ENCODE results near the gene ABHD4. TPM values are rescaled to one million over a fixed set of nuclear protein-coding genes. Genes with fewer than 3 reads are reported as not detected.

ABHD4 gene
- total RNA-seq, 2 experiments from 2014 or later = 16.7 to 20.7 TPM

- peaks cover 2% of the 10 kb centered on the region for H3K27me3 Mint-ChIP-seq
- DNase-seq = peak; percentile 64
- ChIA-PET POLR2A (interaction anchor here (0.9 to 26.6 kb wide), 39 partner anchors 9 to 832 kb away, joined by 3 to 1110 read pairs (median 9); partner anchors contain the start of genes ABHD4, DAD1, LRP10 and OXA1L), CTCF (interaction anchor here (0.6 to 8.4 kb wide), 45 partner anchors 7 to 832 kb away, joined by 3 to 593 read pairs (median 6); partner anchors contain the start of genes ABHD4, DAD1, OXA1L and SLC7A7)
- H3K9me3 Mint-ChIP-seq = no peaks in the 10 kb centered on the region
- H3K4me3 Mint-ChIP-seq = peak overlapping the region; percentile 76
- H3K4me1 Mint-ChIP-seq = peaks cover 90% of the 10 kb centered on the region
- H3K27ac Mint-ChIP-seq = peak overlapping the region; percentile 95
- H3K36me3 Mint-ChIP-seq (ENCODE audit: low read depth) = peaks cover 45% of the 10 kb centered on the region
Observed at GRCh38 chr14:22555384-22556011, 42.6 kb upstream of the ABHD4 start.

- peak; percentile 99 for DNase-seq
- CTCF ChIA-PET = interaction anchor here (0.6 to 8.4 kb wide), 65 partner anchors 8 to 833 kb away, joined by 3 to 593 read pairs (median 5); partner anchors contain the start of genes ABHD4, DAD1, OXA1L and REM2
- peaks cover 2% of the 10 kb centered on the region for H3K27me3 Mint-ChIP-seq
- H3K36me3 Mint-ChIP-seq (ENCODE audit: low read depth) = peaks cover 36% of the 10 kb centered on the region
- POLR2A ChIA-PET = interaction anchor here (0.6 to 26.6 kb wide), 49 partner anchors 9 to 833 kb away, joined by 3 to 1110 read pairs (median 7); partner anchors contain the start of genes ABHD4, DAD1, LRP10 and OR6J1
- H3K27ac Mint-ChIP-seq = peak overlapping the region; percentile 95
- peaks cover 90% of the 10 kb centered on the region for H3K4me1 Mint-ChIP-seq
- H3K4me3 Mint-ChIP-seq = peak overlapping the region; percentile 76
- H3K9me3 Mint-ChIP-seq = no peaks in the 10 kb centered on the region
Observed at GRCh38 chr14:22556021-22556989, 41.8 kb upstream of the ABHD4 start.

GRCh38 chr14:22556990-22557623 lies 41.0 kb upstream of the ABHD4 start:
- Mint-ChIP-seq H3K9me3 (no peaks in the 10 kb centered on the region), H3K4me3 (peak overlapping the region; percentile 76), H3K27ac (peak overlapping the region; percentile 95), H3K4me1 (peaks cover 90% of the 10 kb centered on the region), H3K27me3 (peaks cover 2% of the 10 kb centered on the region), H3K36me3 (ENCODE audit: low read depth) (peaks cover 28% of the 10 kb centered on the region)
- peak; percentile 90 for DNase-seq
- ChIA-PET CTCF (interaction anchor here (0.6 to 8.4 kb wide), 53 partner anchors 12 to 834 kb away, joined by 3 to 593 read pairs (median 6); partner anchors contain the start of genes ABHD4, DAD1, OXA1L and REM2), POLR2A (interaction anchor here (0.6 to 26.6 kb wide), 37 partner anchors 8 to 834 kb away, joined by 3 to 1110 read pairs (median 9); partner anchors contain the start of genes ABHD4, DAD1, LRP10 and OR6J1)

GRCh38 chr14:22557846-22558220 lies 40.3 kb upstream of the ABHD4 start:
- DNase-seq = no peak
- H3K36me3 Mint-ChIP-seq (ENCODE audit: low read depth) = peaks cover 24% of the 10 kb centered on the region
- H3K9me3 Mint-ChIP-seq = no peaks in the 10 kb centered on the region
- peak overlapping the region; percentile 76 for H3K4me3 Mint-ChIP-seq
- peaks cover 90% of the 10 kb centered on the region for H3K4me1 Mint-ChIP-seq
- POLR2A ChIA-PET = interaction anchor here (0.7 to 26.6 kb wide), 15 partner anchors 4 to 644 kb away, joined by 3 to 1110 read pairs (median 3); partner anchors contain the start of genes ACIN1, C14orf119 and DAD1
- CTCF ChIA-PET = interaction anchor here (0.6 to 8.4 kb wide), 17 partner anchors 8 to 640 kb away, joined by 3 to 593 read pairs (median 3); partner anchors contain the start of genes DAD1 and MRPL52
- peaks cover 2% of the 10 kb centered on the region for H3K27me3 Mint-ChIP-seq
- peak overlapping the region; percentile 95 for H3K27ac Mint-ChIP-seq

- H3K4me1 Mint-ChIP-seq = peaks cover 89% of the 10 kb centered on the region
- peaks cover 2% of the 10 kb centered on the region for H3K27me3 Mint-ChIP-seq
- DNase-seq = peak; percentile 81
- H3K36me3 Mint-ChIP-seq (ENCODE audit: low read depth) = peaks cover 21% of the 10 kb centered on the region
- ChIA-PET CTCF (interaction anchor here (0.6 to 8.4 kb wide), 19 partner anchors 9 to 641 kb away, joined by 3 to 593 read pairs (median 3); partner anchors contain the start of genes DAD1 and MRPL52), POLR2A (interaction anchor here (0.7 to 26.6 kb wide), 14 partner anchors 5 to 644 kb away, joined by 3 to 1110 read pairs (median 3); partner anchors contain the start of genes ACIN1, C14orf119 and DAD1)
- peak overlapping the region; percentile 95 for H3K27ac Mint-ChIP-seq
- H3K9me3 Mint-ChIP-seq = no peaks in the 10 kb centered on the region
- peak overlapping the region; percentile 76 for H3K4me3 Mint-ChIP-seq
Observed at GRCh38 chr14:22558221-22558913, 39.7 kb upstream of the ABHD4 start.

- ChIA-PET CTCF (interaction anchor here (0.8 to 8.4 kb wide), 7 partner anchors 10 to 292 kb away, joined by 3 to 593 read pairs (median 4); partner anchors contain the start of gene DAD1), POLR2A (interaction anchor here (2.5 to 26.6 kb wide), 6 partner anchors 6 to 560 kb away, joined by 6 to 1110 read pairs (median 541); partner anchors contain the start of gene DAD1)
- Mint-ChIP-seq H3K27ac (peak overlapping the region; percentile 95), H3K4me3 (peak overlapping the region; percentile 76), H3K4me1 (peaks cover 90% of the 10 kb centered on the region), H3K36me3 (ENCODE audit: low read depth) (peaks cover 21% of the 10 kb centered on the region), H3K27me3 (peaks cover 2% of the 10 kb centered on the region), H3K9me3 (no peaks in the 10 kb centered on the region)
- no peak for DNase-seq
Observed at GRCh38 chr14:22559041-22559440, 39.1 kb upstream of the ABHD4 start.

GRCh38 chr14:22560662-22561365 lies 37.3 kb upstream of the ABHD4 start:
- Mint-ChIP-seq H3K9me3 (no peaks in the 10 kb centered on the region), H3K4me1 (peaks cover 93% of the 10 kb centered on the region), H3K4me3 (peak overlapping the region; percentile 68), H3K27me3 (peaks cover 2% of the 10 kb centered on the region), H3K27ac (peak overlapping the region; percentile 95), H3K36me3 (ENCODE audit: low read depth) (peaks cover 34% of the 10 kb centered on the region)
- POLR2A ChIA-PET = interaction anchor here (0.8 to 26.6 kb wide), 19 partner anchors 5 to 714 kb away, joined by 3 to 1110 read pairs (median 4); partner anchors contain the start of genes DAD1 and OXA1L
- CTCF ChIA-PET = interaction anchor here (0.7 to 8.4 kb wide), 11 partner anchors 8 to 582 kb away, joined by 3 to 593 read pairs (median 4); partner anchors contain the start of gene DAD1
- no peak for DNase-seq

- ChIA-PET CTCF (interaction anchor here (1.0 to 8.4 kb wide), 9 partner anchors 8 to 583 kb away, joined by 3 to 593 read pairs (median 6); partner anchors contain the start of gene DAD1), POLR2A (interaction anchor here (1.0 to 26.6 kb wide), 18 partner anchors 4 to 812 kb away, joined by 3 to 1110 read pairs (median 4); partner anchors contain the start of genes DAD1 and OXA1L)
- peak overlapping the region; percentile 68 for H3K4me3 Mint-ChIP-seq
- H3K4me1 Mint-ChIP-seq = peaks cover 93% of the 10 kb centered on the region
- no peaks in the 10 kb centered on the region for H3K9me3 Mint-ChIP-seq
- peak overlapping the region; percentile 95 for H3K27ac Mint-ChIP-seq
- no peak for DNase-seq
- peaks cover under 1% of the 10 kb centered on the region for H3K27me3 Mint-ChIP-seq
- peaks cover 35% of the 10 kb centered on the region for H3K36me3 Mint-ChIP-seq (ENCODE audit: low read depth)
Observed at GRCh38 chr14:22561366-22561660, 36.8 kb upstream of the ABHD4 start.

GRCh38 chr14:22561661-22562579 lies 36.2 kb upstream of the ABHD4 start:
- Mint-ChIP-seq H3K9me3 (no peaks in the 10 kb centered on the region), H3K27me3 (no peaks in the 10 kb centered on the region), H3K36me3 (ENCODE audit: low read depth) (peaks cover 35% of the 10 kb centered on the region), H3K27ac (peak overlapping the region; percentile 95), H3K4me1 (peaks cover 96% of the 10 kb centered on the region), H3K4me3 (peak overlapping the region; percentile 53)
- peak; percentile 82 for DNase-seq
- ChIA-PET POLR2A (interaction anchor here (1.0 to 26.6 kb wide), 19 partner anchors 4 to 813 kb away, joined by 3 to 1110 read pairs (median 5); partner anchors contain the start of genes DAD1 and OXA1L), CTCF (interaction anchor here (0.7 to 8.4 kb wide), 9 partner anchors 7 to 643 kb away, joined by 3 to 593 read pairs (median 6); partner anchors contain the start of gene DAD1)

GRCh38 chr14:22563987-22564386 lies 34.1 kb upstream of the ABHD4 start:
- DNase-seq = peak; percentile 38
- CTCF ChIA-PET = interaction anchor here (0.6 to 11.8 kb wide), 5 partner anchors 5 to 586 kb away, joined by 3 to 593 read pairs (median 4); partner anchors contain the start of gene DAD1
- Mint-ChIP-seq H3K27me3 (no peaks in the 10 kb centered on the region), H3K36me3 (ENCODE audit: low read depth) (peaks cover 38% of the 10 kb centered on the region), H3K4me1 (peaks cover 95% of the 10 kb centered on the region), H3K4me3 (peak overlapping the region; percentile 42), H3K9me3 (no peaks in the 10 kb centered on the region), H3K27ac (peak overlapping the region; percentile 95)
- POLR2A ChIA-PET = interaction anchor here (1.1 to 26.6 kb wide), 9 partner anchors 11 to 677 kb away, joined by 3 to 1110 read pairs (median 40); partner anchors contain the start of gene DAD1
